Measurements from ENCODE around the gene PRDX6.

GRCh38 chr1:173473599-173474011 lies 3.5 kb upstream of the PRDX6 start:
- no peak for TF ChIP-seq CTCF (conservative IDR thresholded peaks at IDR 0.05)
- TF ChIP-seq EZH2 (IDR thresholded peaks at IDR 0.05; ENCODE audit: low read depth), result no peak

All from PC-9 (cell line).